Measurements from ENCODE around the gene CD1B. TPM values are rescaled to one million over a fixed set of nuclear protein-coding genes. Genes with fewer than 3 reads are reported as not detected.
"Not testable (repeated sequence)": the region's sequence is repeated elsewhere in the genome, so short reads cannot be mapped to it uniquely, and the experiment has no call there.

CD1B gene
- polyA plus RNA-seq, 1 of the 3 experiments (the other 2 are of a cell fraction): not detected

- DNase-seq: no peak
- Histone ChIP-seq H3K4me3 (ENCODE audit: low read depth in 2 of 2, low read length in 1 of 2) (no peak overlapping the region), H3K36me3 (replicated peaks in 1 of 2; ENCODE audit: control insufficient read depth in 1 of 2, insufficient read depth in 2 of 2, low read length in 1 of 2) (no peaks in the 10 kb centered on the region), H3K79me2 (ENCODE audit: insufficient read depth) (no peaks in the 10 kb centered on the region), H2AFZ (ENCODE audit: low read depth) (no peak overlapping the region), H3K27ac (ENCODE audit: low read depth in 2 of 2, low read length in 1 of 2) (no peak overlapping the region), H3K4me1 (ENCODE audit: control insufficient read depth in 1 of 2, insufficient read depth in 2 of 2, low read depth in 1 of 2, low read length in 1 of 2) (no peaks in the 10 kb centered on the region), H4K20me1 (ENCODE audit: insufficient read depth) (no peaks in the 10 kb centered on the region), H3K9me2 (no peaks in the 10 kb centered on the region), H3K9me3 (no peaks in the 10 kb centered on the region), H3K9ac (no peak overlapping the region), H3K27me3 (ENCODE audit: insufficient read depth) (no peaks in the 10 kb centered on the region), H3K4me2 (no peak overlapping the region), H3F3A (replicated peaks; ENCODE audit: insufficient read depth) (no peaks in the 10 kb centered on the region)
- 3% methylated on average over 2 of the region's 2 CpGs for WGBS (ENCODE audit: low lambda C conversion rate)
- ChIA-PET POLR2A (no interaction called here), CTCF (no interaction called here)
- TF ChIP-seq EP300 (IDR thresholded peaks at IDR 0.05; ENCODE audit: borderline replicate concordance in 1 of 2, low read depth in 1 of 2, low read length in 1 of 2) (no peak), GABPA (IDR thresholded peaks at IDR 0.05; ENCODE audit: low read depth) (no peak), CTCF (IDR thresholded peaks at IDR 0.05) (no peak), SIN3A (IDR thresholded peaks at IDR 0.05; ENCODE audit: borderline replicate concordance, low read depth, low read length) (no peak), YY1 (IDR thresholded peaks at IDR 0.05; ENCODE audit: low read depth) (no peak), MEF2A (IDR thresholded peaks at IDR 0.05; ENCODE audit: borderline replicate concordance, low read depth) (no peak), USF2 (IDR thresholded peaks at IDR 0.05; ENCODE audit: borderline replicate concordance, low read depth, low read length) (no peak), EZH2phosphoT487 (IDR thresholded peaks at IDR 0.05; ENCODE audit: borderline replicate concordance, low read depth) (no peak), FOXJ3 (CRISPR knock-in tag; IDR thresholded peaks at IDR 0.05) (no peak), TAF1 (IDR thresholded peaks at IDR 0.05; ENCODE audit: borderline replicate concordance, low read depth, low read length) (no peak), JUND (IDR thresholded peaks at IDR 0.05) (no peak), FOSL2 (IDR thresholded peaks at IDR 0.05; ENCODE audit: borderline replicate concordance, low read depth) (no peak), GATA2 (CRISPR knock-in tag; IDR thresholded peaks at IDR 0.05) (no peak), NFIC (IDR thresholded peaks at IDR 0.05; ENCODE audit: borderline replicate concordance) (no peak), SMC3 (IDR thresholded peaks at IDR 0.05; ENCODE audit: low read depth, low read length) (no peak), MXI1 (IDR thresholded peaks at IDR 0.05; ENCODE audit: low read depth, low read length) (no peak), CHD2 (IDR thresholded peaks at IDR 0.05; ENCODE audit: low read length, partially characterized antibody) (no peak)
- TF ChIP-seq, protein P1, sequence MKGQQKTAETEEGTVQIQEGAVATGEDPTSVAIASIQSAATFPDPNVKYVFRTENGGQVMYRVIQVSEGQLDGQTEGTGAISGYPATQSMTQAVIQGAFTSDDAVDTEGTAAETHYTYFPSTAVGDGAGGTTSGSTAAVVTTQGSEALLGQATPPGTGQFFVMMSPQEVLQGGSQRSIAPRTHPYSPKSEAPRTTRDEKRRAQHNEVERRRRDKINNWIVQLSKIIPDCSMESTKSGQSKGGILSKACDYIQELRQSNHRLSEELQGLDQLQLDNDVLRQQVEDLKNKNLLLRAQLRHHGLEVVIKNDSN (IDR thresholded peaks at IDR 0.05; ENCODE audit: borderline replicate concordance, low read depth): no peak
- TF ChIP-seq, protein P2, sequence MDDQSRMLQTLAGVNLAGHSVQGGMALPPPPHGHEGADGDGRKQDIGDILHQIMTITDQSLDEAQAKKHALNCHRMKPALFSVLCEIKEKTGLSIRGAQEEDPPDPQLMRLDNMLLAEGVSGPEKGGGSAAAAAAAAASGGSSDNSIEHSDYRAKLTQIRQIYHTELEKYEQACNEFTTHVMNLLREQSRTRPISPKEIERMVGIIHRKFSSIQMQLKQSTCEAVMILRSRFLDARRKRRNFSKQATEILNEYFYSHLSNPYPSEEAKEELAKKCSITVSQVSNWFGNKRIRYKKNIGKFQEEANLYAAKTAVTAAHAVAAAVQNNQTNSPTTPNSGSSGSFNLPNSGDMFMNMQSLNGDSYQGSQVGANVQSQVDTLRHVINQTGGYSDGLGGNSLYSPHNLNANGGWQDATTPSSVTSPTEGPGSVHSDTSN (IDR thresholded peaks at IDR 0.05): no peak
- TF ChIP-seq, protein P3, sequence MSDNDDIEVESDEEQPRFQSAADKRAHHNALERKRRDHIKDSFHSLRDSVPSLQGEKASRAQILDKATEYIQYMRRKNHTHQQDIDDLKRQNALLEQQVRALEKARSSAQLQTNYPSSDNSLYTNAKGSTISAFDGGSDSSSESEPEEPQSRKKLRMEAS (IDR thresholded peaks at IDR 0.05; ENCODE audit: low read depth): no peak
Measured at GRCh38 chr1:158283965-158284364, 47.4 kb downstream of the CD1B start.

GRCh38 chr1:158282421-158282820, 48.9 kb downstream of the CD1B start:
- CTCF ChIA-PET; H4K20me1 ChIP-seq (ENCODE audit: insufficient read depth); DNase-seq; H3K79me2 ChIP-seq (ENCODE audit: insufficient read depth); H3K27ac ChIP-seq (ENCODE audit: low read depth in 2 of 2, low read length in 1 of 2); H3K4me1 ChIP-seq (ENCODE audit: control insufficient read depth in 1 of 2, insufficient read depth in 2 of 2, low read depth in 1 of 2, low read length in 1 of 2); POLR2A ChIA-PET; H3K9me3 ChIP-seq; H3K4me2 ChIP-seq; H3F3A ChIP-seq (replicated peaks; ENCODE audit: insufficient read depth); H2AFZ ChIP-seq (ENCODE audit: low read depth); H3K9ac ChIP-seq; H3K9me2 ChIP-seq; H3K36me3 ChIP-seq (replicated peaks in 1 of 2; ENCODE audit: control insufficient read depth in 1 of 2, insufficient read depth in 2 of 2, low read length in 1 of 2); H3K4me3 ChIP-seq (ENCODE audit: low read depth in 2 of 2, low read length in 1 of 2); H3K27me3 ChIP-seq (ENCODE audit: insufficient read depth): not testable (repeated sequence)
- 0% methylated on average over 2 of the region's 2 CpGs for WGBS (ENCODE audit: low lambda C conversion rate)
